Mononuclear cell (primary cell): ENCODE measurements around the gene TBX10. TPM values are rescaled to one million over a fixed set of nuclear protein-coding genes. Genes with fewer than 3 reads are reported as not detected.

ENCODE experiments used
- total RNA-seq: library from RNA; depleted of rRNA; stranded (reverse); fragments of >200 nt; gene quantifications from one replicate; pipeline ENCODE4 v1.2.3, GENCODE V29; 2012

The TBX10 gene
- total RNA-seq, 1 donor, result not detected

Other genes starting within 250 kb of the TBX10 start
- 7.8 TPM for gene RAD9A, start 247.8 kb downstream of the TBX10 start, total RNA-seq
- gene PPP1CA, start 237.9 kb downstream of the TBX10 start, total RNA-seq, result 126 TPM
- gene TBC1D10C, start 235.7 kb downstream of the TBX10 start, total RNA-seq, result 51.6 TPM
- gene CARNS1, start 224.1 kb downstream of the TBX10 start, total RNA-seq, result 3.3 TPM
- 52.1 TPM for gene RPS6KB2, start 211.3 kb downstream of the TBX10 start, total RNA-seq
- 137 TPM for gene PTPRCAP, start 202.1 kb downstream of the TBX10 start, total RNA-seq
- 28.1 TPM for gene CORO1B, start 196.3 kb downstream of the TBX10 start, total RNA-seq
- not detected for gene GPR152, start 187.0 kb downstream of the TBX10 start, total RNA-seq
- gene CABP4, start 184.4 kb downstream of the TBX10 start, total RNA-seq, result 2.6 TPM
- 18.4 TPM for gene TMEM134, start 170.5 kb downstream of the TBX10 start, total RNA-seq
- 77.2 TPM for gene AIP, start 156.7 kb downstream of the TBX10 start, total RNA-seq
- gene PITPNM1, start 134.4 kb downstream of the TBX10 start, total RNA-seq, result 62.0 TPM
- gene CDK2AP2, start 131.6 kb downstream of the TBX10 start, total RNA-seq, result 9.7 TPM
- gene CABP2, start 116.3 kb downstream of the TBX10 start, total RNA-seq, result not detected
- 294 TPM for gene GSTP1, start 56.0 kb downstream of the TBX10 start, total RNA-seq
- gene NDUFV1, start 32.8 kb downstream of the TBX10 start, total RNA-seq, result 90.1 TPM
- gene NUDT8, start 9.8 kb downstream of the TBX10 start, total RNA-seq, result 2.3 TPM
- 0.31 TPM for gene ACY3, start 11.0 kb upstream of the TBX10 start, total RNA-seq
- not detected for gene ALDH3B2, start 34.9 kb upstream of the TBX10 start, total RNA-seq